Thoracic aorta (tissue), 2 donors: ENCODE measurements around the gene ATP11C. TPM values are rescaled to one million over a fixed set of nuclear protein-coding genes. Genes with fewer than 3 reads are reported as not detected.
"Not testable (repeated sequence)": the region's sequence is repeated elsewhere in the genome, so short reads cannot be mapped to it uniquely, and the experiment has no call there.

Experiments
- ATAC-seq: fragments of 150-250 bp; one replicate; pipeline ENCODE4 v1.8.0; 2017; ENCODE audit warnings: low read depth; ENCODE audit not compliant: insufficient number of reproducible peaks, low FRiP score
- DNase-seq: peaks from one replicate; pipeline ENCODE4 v3.0.0-alpha.2; 2020; ENCODE audit warnings: low spot score
- H3K27ac ChIP-seq, 2 donors: fragments of 200-600 bp; sonication (generic); 1 replicate in 1 of 2; 2 replicates in 1 of 2; pipeline ENCODE4 v1.5.1; 2016; ENCODE audit warnings: mild to moderate bottlenecking in 2 of 2, moderate library complexity in 2 of 2
- H3K27me3 ChIP-seq: fragments of 200-600 bp; sonication (generic); replicated peaks from 2 replicates; pipeline ENCODE4 v1.6.0; 2016; ENCODE audit warnings: mild to moderate bottlenecking; ENCODE audit not compliant: insufficient read depth
- H3K36me3 ChIP-seq: fragments of 200-600 bp; sonication (generic); one replicate; pipeline ENCODE4 v1.5.1; 2016
- H3K4me1 ChIP-seq, 2 donors: fragments of 200-600 bp; sonication (generic); 1 replicate in 1 of 2; 2 replicates in 1 of 2; pipeline versions ENCODE4 v1.5.1 to v1.6.0; 2016; ENCODE audit warnings: low read depth in 2 of 2, mild to moderate bottlenecking in 1 of 2; ENCODE audit not compliant: control insufficient read depth in 1 of 2
- H3K4me3 ChIP-seq: fragments of 200-600 bp; sonication (generic); 2 replicates; pipeline ENCODE4 v1.5.1; 2016; ENCODE audit warnings: mild to moderate bottlenecking
- H3K9me3 ChIP-seq: fragments of 200-600 bp; sonication (generic); 2 replicates; pipeline ENCODE4 v1.5.1; 2016
- CTCF ChIP-seq: fragments of 200-600 bp; sonication (generic); IDR thresholded peaks from one replicate; pipeline ENCODE4 v1.5.1; 2019; ENCODE audit warnings: antibody characterized with exemption
- total RNA-seq, 2 donors: library from RNA; depleted of rRNA; stranded (reverse); fragments of >200 nt; gene quantifications; one replicate each; pipeline versions ENCODE4 v1.1.0 to v1.2.3, GENCODE V29; 2016

ATP11C gene
- total RNA-seq, 2 donors from 2014 or later: 26.7 to 62.4 TPM

GRCh38 chrX:139864640-139865039, 68.2 kb downstream of the ATP11C start:
- Histone ChIP-seq H3K4me3 (no peak overlapping the region), H3K9me3 (no peaks in the 10 kb centered on the region), H3K27ac (no peak overlapping the region), H3K4me1 (no peaks in the 10 kb centered on the region), H3K27me3 (no peaks in the 10 kb centered on the region), H3K36me3 (no peaks in the 10 kb centered on the region)
- TF ChIP-seq CTCF: no peak
- DNase-seq (no peak), ATAC-seq (no peak)

DNA sequence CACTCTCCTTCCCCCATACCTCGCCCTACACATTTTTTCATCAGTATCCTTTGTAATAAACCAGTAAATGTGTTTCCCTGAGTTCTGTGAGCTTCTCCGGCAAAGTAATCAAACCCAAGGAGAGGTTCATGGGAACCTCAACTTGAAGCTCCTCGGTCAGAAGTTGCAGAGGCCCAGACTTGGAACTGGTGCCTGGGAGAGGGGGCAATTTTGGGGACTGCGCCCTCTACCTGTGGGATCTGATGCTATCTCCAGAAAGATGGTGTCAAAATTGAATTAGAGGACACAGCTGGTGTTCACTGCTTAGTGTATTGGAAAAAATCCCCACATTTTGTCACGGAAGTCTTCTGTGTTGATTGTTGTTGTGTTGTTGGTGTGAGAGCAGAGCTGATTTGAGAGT, 70.6 kb downstream of the ATP11C start:
- H3K4me1 ChIP-seq: no peaks in the 10 kb centered on the region
- H3K36me3 ChIP-seq: no peaks in the 10 kb centered on the region
- TF ChIP-seq CTCF: no peak
- ATAC-seq (no peak), DNase-seq (no peak)
- no peaks in the 10 kb centered on the region for H3K9me3 ChIP-seq
- no peak overlapping the region for H3K27ac ChIP-seq
- H3K4me3 ChIP-seq: no peak overlapping the region
- H3K27me3 ChIP-seq: no peaks in the 10 kb centered on the region

GRCh38 chrX:139856826-139857225, 76.0 kb downstream of the ATP11C start:
- ATAC-seq, H3K36me3 ChIP-seq, H3K27ac ChIP-seq, H3K9me3 ChIP-seq, H3K27me3 ChIP-seq, H3K4me3 ChIP-seq, H3K4me1 ChIP-seq, DNase-seq: not testable (repeated sequence)

- Histone ChIP-seq H3K27me3 (no peaks in the 10 kb centered on the region), H3K9me3 (no peaks in the 10 kb centered on the region)
Measured at GRCh38 chrX:139851730-139852129, 81.1 kb downstream of the ATP11C start.

DNA sequence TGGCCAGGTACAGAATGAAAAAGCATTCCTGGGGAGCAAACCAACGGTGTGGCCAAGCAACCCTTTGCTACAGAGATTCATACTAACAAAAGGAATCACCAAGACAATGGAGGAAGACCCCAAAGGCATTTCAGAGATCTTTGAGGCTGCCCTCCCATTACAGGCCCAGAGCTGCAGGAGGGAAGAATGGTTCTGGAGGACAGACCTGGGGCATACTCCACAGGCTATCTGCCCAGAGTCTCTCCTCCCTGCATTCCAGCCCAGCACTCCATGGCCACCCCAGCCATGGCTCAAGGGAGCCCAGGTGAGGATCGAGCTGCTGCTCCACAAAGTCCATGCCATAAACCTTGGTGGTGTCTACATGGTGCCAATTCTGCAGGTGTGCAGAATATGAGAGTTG, 81.9 kb downstream of the ATP11C start:
- Histone ChIP-seq H3K27ac (no peak overlapping the region), H3K9me3 (no peaks in the 10 kb centered on the region), H3K4me1 (no peaks in the 10 kb centered on the region), H3K36me3 (no peaks in the 10 kb centered on the region), H3K4me3 (no peak overlapping the region), H3K27me3 (no peaks in the 10 kb centered on the region)
- ATAC-seq: no peak
- DNase-seq: no peak
- no peak for TF ChIP-seq CTCF

More at GRCh38 chrX:139851730-139852129, 81.1 kb downstream of the ATP11C start:
- ATAC-seq (no peak), DNase-seq (no peak)
- no peak for TF ChIP-seq CTCF
- Histone ChIP-seq H3K4me1 (no peaks in the 10 kb centered on the region), H3K4me3 (no peak overlapping the region), H3K27ac (no peak overlapping the region), H3K36me3 (no peaks in the 10 kb centered on the region)

GRCh38 chrX:139844884-139845283, 88.0 kb downstream of the ATP11C start:
- DNase-seq (no peak), ATAC-seq (no peak)
- no peak overlapping the region for H3K4me3 ChIP-seq
- TF ChIP-seq CTCF: no peak
- no peaks in the 10 kb centered on the region for H3K36me3 ChIP-seq
- H3K4me1 ChIP-seq: no peaks in the 10 kb centered on the region
- no peaks in the 10 kb centered on the region for H3K27me3 ChIP-seq
- no peaks in the 10 kb centered on the region for H3K9me3 ChIP-seq
- no peak overlapping the region for H3K27ac ChIP-seq
